GM10266 (cell line): ENCODE results near the gene NOLC1.

ENCODE experiments used
- DNase-seq: peaks from one replicate; pipeline ENCODE4 v3.0.0; 2012; ENCODE audit errors: extremely low spot score
- TF ChIP-seq, protein P1 (sequence below): IDR thresholded peaks from 2 replicates; pipeline ENCODE4 v1.5.1; 2012; ENCODE audit warnings: mild to moderate bottlenecking, low read depth; ENCODE audit not compliant: control insufficient read depth, insufficient read depth; ENCODE audit errors: missing control alignments

Gene NOLC1

DNA sequence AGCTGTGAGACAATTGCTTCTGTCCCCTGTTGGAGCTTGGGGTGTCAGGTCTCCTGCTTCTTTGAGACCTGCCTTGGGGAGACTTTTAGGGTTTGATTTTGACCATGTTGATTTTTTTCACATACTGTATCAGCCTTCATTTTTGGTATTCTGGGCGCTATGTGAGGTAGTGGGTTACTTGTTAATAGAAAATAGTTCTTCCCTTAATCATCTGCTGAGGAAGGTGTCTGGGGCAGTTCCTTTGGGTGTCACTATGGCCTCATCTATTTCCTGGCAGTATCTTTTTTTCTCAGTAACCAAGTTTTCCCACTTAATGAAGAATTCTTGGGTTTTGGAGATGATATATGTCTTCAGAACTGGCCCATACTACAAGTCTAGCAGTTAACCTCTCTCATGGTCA lies 4.6 kb upstream of the NOLC1 start:
- TF ChIP-seq, protein P1, sequence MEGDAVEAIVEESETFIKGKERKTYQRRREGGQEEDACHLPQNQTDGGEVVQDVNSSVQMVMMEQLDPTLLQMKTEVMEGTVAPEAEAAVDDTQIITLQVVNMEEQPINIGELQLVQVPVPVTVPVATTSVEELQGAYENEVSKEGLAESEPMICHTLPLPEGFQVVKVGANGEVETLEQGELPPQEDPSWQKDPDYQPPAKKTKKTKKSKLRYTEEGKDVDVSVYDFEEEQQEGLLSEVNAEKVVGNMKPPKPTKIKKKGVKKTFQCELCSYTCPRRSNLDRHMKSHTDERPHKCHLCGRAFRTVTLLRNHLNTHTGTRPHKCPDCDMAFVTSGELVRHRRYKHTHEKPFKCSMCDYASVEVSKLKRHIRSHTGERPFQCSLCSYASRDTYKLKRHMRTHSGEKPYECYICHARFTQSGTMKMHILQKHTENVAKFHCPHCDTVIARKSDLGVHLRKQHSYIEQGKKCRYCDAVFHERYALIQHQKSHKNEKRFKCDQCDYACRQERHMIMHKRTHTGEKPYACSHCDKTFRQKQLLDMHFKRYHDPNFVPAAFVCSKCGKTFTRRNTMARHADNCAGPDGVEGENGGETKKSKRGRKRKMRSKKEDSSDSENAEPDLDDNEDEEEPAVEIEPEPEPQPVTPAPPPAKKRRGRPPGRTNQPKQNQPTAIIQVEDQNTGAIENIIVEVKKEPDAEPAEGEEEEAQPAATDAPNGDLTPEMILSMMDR: no peak
- DNase-seq: no peak

GRCh38 chr10:102148275-102148674 lies 3.9 kb upstream of the NOLC1 start:
- TF ChIP-seq, protein P1: no peak
- DNase-seq: no peak

GRCh38 chr10:102150970-102151773 lies 1.0 kb upstream of the NOLC1 start:
- no peak for DNase-seq
- TF ChIP-seq, protein P1: no peak

DNA sequence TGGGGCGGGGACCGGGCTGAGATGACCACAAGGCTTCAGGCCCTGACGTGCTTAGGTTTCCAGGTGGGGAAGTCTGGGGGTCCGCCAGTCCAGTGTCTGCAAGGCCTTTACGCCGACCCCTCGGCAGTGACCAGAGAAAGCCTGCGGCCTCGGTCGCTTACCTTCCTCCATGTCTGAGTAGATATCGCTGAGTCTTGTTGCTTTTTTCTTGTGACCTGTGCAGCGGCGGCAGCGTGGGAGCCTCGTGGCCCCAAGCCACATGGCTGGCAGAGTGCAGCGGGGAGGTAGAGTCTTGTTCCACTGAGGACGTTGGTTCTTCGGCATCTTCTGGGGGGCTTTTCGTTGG lies 329 bp downstream of the NOLC1 start:
- no peak for DNase-seq
- TF ChIP-seq, protein P1: no peak

- no peak for DNase-seq
- TF ChIP-seq, protein P1: no peak
These were observed 968 bp downstream of the NOLC1 start for GRCh38 chr10:102153093-102153620.

- DNase-seq: no peak
- TF ChIP-seq, protein P1: no peak
These were observed 2.4 kb downstream of the NOLC1 start for GRCh38 chr10:102154466-102155116.

GRCh38 chr10:102157224-102157623 lies 5.0 kb downstream of the NOLC1 start:
- no peak for DNase-seq

More at GRCh38 chr10:102157224-102157623, 5.0 kb downstream of the NOLC1 start:
- TF ChIP-seq, protein P1: no peak
